PC-3 (cell line): ENCODE measurements around the gene ATG14.

ENCODE experiments used
- EZH2 ChIP-seq: fragments of 300-600 bp; sonication (generic); IDR thresholded peaks from one replicate; pipeline ENCODE4 v1.6.1; 2017; ENCODE audit warnings: antibody characterized with exemption, mild to moderate bottlenecking, low read length; ENCODE audit not compliant: unreplicated experiment
- EZH2phosphoT487 ChIP-seq: fragments of 300-600 bp; sonication (generic); IDR thresholded peaks from 2 replicates; pipeline ENCODE4 v1.6.1; 2018; ENCODE audit warnings: mild to moderate bottlenecking, antibody characterized with exemption, low read length, borderline replicate concordance
- TF ChIP-seq, protein P1 (sequence below): fragments of 300-600 bp; sonication (generic); conservative IDR thresholded peaks from 2 replicates; pipeline ENCODE4 v1.5.1; 2017; ENCODE audit warnings: antibody characterized with exemption, low read depth, mild to moderate bottlenecking, low read length

DNA sequence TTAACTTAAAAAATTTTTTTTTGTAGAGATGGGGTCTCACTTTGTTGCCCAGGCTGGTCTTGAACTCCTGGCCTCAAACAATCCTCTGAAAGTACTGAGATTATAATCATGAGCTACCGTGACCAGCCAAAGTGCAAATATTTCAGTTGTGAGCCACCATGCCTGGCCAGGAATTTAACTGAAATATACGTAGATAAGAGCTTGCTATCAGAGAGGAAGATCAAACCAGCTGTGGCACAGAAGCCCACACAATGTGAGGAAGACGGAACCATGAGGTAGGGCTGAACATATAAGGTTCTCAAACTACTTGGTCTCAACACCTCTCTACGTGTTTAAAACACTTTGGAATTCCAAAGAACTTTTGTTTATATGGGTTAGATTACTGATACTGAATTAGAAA is 29.1 kb downstream of the ATG14 start:
- TF ChIP-seq, protein P1, sequence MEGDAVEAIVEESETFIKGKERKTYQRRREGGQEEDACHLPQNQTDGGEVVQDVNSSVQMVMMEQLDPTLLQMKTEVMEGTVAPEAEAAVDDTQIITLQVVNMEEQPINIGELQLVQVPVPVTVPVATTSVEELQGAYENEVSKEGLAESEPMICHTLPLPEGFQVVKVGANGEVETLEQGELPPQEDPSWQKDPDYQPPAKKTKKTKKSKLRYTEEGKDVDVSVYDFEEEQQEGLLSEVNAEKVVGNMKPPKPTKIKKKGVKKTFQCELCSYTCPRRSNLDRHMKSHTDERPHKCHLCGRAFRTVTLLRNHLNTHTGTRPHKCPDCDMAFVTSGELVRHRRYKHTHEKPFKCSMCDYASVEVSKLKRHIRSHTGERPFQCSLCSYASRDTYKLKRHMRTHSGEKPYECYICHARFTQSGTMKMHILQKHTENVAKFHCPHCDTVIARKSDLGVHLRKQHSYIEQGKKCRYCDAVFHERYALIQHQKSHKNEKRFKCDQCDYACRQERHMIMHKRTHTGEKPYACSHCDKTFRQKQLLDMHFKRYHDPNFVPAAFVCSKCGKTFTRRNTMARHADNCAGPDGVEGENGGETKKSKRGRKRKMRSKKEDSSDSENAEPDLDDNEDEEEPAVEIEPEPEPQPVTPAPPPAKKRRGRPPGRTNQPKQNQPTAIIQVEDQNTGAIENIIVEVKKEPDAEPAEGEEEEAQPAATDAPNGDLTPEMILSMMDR = no peak
- TF ChIP-seq EZH2phosphoT487 = no peak
- TF ChIP-seq EZH2 = no peak
